ENCODE measurements around the gene GAD1.

GAD1 gene

DNA sequence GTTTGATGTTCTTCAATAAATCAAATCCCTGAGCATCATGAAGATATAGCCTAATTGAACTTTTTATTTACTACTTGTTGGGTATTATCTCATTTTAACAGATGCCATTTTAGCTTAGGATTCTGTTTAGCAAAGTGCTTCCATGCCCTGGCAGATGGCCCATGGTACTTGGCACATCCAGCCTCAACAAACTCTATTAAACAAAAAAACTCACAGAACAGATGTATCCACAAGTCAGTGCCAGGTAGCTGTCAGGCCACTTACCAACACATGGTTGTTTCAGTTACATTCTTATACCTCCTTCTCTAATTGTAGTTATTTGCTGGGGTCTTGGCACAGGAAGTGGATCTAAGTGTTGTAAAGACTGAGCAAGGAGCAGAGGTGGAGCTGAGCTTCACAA is 29.6 kb downstream of the GAD1 start:
- no peak for DNase-seq

DNA sequence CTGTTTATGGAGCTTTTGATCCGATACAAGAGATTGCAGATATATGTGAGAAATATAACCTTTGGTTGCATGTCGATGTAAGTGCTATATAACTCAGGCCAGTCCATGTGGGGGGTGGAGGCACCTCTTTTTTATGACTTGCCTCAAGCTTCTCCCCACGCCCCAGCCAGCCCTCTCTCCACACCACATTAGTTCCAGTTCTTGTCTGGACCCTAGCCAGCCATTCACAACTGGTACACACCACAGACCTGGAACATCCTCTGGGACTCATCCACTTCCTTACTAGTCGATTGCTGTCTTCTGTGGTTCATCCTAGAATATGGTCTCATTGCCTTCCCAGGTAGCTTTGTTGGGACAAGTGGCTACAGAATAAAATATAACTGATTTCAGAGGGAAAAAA is 31.0 kb downstream of the GAD1 start:
- no peak for DNase-seq

DNA sequence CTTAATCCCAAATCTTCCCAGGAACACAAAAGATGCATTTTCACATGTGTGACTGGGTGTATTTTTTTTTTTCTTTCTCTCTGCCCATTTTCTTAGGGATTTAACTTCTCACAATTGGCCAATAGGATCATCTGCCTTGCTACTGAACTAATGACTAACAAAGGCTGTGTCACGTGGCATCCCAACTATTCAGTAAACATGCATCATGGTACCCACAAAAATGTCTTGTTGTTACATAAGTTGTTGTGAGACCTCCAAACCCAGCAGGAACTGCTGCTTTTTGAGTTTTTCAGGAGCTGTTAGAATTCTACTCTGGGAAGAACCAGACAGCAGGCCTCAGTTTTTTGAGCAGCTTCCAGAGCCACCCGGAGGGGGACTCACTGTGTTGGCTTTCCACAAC is 31.9 kb downstream of the GAD1 start:
- no peak for DNase-seq

DNA sequence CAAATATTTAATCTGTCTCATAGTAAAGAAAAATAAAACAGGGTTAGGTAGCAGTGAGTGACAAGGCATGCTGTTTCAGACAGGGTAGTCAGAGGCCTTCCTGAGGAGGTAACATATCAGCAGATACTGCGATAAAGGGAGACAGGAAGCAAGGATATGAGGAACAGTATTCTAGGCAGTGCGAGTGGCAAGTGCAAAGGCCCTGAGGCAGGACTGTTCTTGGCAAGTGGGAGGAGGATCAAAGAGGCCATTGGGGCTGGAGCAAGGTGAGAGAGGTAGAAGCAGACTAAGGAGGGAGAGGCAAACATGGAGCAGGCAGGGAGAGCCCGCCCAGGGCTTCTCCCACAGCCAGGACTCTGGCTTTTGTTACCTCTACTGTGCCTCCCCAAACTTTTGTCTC is 33.6 kb downstream of the GAD1 start:
- no peak for DNase-seq

- DNase-seq: no peak
Observed at GRCh38 chr2:170851635-170852034, 34.9 kb downstream of the GAD1 start.

GRCh38 chr2:170856066-170856465 is 39.4 kb downstream of the GAD1 start:
- DNase-seq: no peak

GRCh38 chr2:170862286-170862902 is 45.7 kb downstream of the GAD1 start:
- DNase-seq: no peak

DNA sequence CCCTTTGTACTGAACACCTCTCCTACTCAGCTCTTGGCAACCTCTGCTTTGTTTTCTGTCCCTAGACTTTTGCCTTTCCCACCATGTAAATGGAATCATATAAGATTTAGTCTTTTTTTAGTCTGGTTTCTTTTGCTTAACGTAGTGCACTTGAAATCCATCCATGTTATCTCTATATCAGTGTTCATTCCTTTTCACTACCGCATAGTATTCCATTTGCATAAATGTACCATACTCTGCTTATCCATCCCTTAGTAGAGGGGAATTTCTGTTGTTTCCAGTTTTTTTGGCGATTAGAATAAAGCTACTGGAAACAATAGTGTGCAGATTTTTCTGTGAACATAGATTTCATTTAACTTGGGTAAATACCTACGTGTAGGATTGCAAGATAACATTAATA is 46.4 kb downstream of the GAD1 start:
- DNase-seq: no peak

- no peak for DNase-seq
Observed at GRCh38 chr2:170869036-170869435, 52.3 kb downstream of the GAD1 start.

DNA sequence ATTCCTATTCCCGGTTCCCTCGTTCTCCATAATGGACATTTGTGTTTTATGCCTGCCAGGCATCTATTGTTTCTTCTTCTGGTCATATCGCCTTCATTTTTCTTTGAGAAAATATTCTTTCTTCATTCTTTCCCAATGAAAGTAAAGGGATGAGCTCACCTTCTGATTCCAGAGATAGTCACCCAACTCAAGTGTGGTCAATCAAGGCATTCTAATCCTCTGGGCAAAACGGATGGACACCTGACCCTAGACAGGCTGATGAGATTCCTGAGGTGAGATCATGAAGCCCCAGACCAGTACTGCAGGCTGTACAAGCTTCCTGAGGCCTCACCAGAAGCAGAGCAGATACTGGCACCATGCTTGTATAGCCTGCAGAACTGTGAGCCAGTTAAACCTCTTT is 52.8 kb downstream of the GAD1 start:
- no peak for DNase-seq

GRCh38 chr2:170873035-170873692 is 56.5 kb downstream of the GAD1 start:
- DNase-seq: peak; percentile 69

DNA sequence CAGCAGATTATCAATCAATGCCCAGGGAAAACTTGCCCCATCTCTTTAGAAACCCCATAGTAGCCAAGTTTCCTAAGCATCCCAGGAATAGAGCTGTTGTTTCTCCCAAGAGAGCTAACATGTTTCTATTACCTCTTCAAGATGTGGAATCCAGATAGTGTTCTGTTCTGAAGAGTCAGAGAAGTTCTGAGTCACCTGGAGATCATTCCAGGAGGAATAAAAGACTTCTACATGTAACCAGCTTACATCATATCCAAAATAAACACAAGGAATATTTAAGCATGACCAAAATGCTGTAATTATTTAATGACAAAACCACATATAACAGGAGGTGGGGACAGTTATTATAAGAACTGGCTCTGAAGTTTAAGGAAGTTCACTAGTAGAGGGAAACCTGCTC is 61.4 kb downstream of the GAD1 start:
- DNase-seq: no peak

DNA sequence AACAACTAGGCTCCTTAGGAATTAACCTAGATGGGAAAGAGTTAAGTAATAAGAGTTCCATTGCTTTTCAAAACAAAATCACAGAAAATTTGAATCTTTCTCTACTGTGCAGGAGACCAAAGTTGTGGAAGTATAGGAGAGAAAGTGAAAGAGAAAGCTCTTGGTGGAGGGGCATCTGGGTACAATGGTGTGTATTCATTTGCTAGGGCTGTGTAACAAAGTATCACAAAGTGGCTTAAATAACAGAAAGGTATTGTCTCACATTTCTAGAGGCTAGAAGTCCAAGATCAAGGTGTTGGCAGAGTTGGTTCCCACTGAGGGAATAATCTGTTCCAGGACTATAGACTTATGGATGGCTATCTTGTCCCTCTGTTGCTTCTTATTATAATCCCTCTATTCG is 61.8 kb downstream of the GAD1 start:
- peak; percentile 4 for DNase-seq

GRCh38 chr2:170881840-170882239 is 65.2 kb downstream of the GAD1 start:
- DNase-seq: no peak

- DNase-seq: no peak
Observed at GRCh38 chr2:170882758-170883157, 66.1 kb downstream of the GAD1 start.

DNA sequence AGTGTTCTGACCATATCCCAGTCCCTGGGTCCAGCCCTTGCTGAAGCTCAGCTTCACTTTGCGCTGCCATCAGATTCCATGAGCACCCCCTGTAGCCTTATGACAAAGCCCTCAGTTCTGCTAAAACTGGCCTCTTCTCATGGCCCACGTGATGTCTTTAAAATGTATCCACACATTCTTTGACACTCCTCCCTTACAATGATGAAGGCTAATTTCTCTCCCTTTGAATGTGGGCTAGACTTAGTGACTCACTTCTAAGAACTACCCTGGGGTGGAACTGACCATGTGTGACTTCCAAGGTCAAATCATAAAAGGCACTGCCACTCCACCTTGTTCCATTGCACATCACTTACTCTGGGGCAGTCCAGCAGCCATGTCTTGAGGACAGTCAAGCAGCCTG is 67.0 kb downstream of the GAD1 start:
- DNase-seq: no peak

DNA sequence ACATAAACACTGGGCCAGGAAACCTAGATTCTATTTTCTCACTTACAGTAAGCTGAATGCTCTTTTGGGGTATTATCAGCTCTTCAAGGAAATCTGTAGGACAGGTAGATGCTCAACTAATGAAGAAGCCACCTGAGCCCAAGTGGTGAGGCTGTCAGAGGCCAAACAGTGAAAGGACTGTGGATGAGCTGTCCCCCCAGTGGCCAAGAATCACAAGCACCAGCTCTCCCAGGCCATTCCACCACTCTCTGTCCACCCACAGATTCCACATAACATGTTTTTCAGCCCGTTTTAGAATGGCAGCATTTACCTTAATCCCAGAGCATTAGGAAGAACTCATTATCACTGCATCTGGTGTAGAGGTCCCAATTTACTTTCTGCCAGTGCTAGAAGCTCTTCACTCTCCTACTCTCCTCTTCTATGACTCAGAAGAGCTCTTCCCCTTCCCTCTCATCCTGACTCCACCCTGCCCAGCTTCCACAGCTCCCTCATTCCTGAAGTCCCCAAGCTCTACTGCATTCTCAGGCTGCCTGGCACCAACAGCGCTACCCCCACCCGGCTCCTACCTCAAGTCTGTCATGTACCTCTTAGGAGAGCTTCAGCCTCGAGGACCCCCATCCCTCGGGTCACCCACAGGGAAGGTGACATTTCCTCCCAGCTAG is 68.6 kb downstream of the GAD1 start:
- DNase-seq: no peak

GRCh38 chr2:170886386-170886785 is 69.7 kb downstream of the GAD1 start:
- DNase-seq: no peak

DNA sequence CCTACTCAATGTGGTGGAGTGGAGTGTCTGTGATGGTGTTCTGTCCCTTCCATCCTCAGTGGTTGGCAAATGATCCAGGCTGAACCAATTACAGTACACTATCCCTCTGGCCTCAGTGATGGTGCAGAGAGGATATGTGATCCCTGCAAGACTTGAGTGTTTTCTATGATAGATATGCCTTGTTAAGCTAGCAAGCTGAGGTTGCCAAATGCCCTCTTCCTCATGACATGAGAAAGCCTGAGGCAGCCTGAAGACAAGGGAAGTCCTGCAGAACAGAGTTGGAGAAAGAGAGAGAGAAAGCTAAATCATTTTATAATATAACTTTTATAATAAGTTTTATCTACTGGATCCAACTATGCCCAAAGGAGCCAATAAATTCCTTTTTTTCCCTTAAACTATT is 70.8 kb downstream of the GAD1 start:
- DNase-seq: no peak

GRCh38 chr2:170887896-170888295 is 71.2 kb downstream of the GAD1 start:
- no peak for DNase-seq

- DNase-seq: no peak
Observed at GRCh38 chr2:170891893-170892292, 75.2 kb downstream of the GAD1 start.

DNA sequence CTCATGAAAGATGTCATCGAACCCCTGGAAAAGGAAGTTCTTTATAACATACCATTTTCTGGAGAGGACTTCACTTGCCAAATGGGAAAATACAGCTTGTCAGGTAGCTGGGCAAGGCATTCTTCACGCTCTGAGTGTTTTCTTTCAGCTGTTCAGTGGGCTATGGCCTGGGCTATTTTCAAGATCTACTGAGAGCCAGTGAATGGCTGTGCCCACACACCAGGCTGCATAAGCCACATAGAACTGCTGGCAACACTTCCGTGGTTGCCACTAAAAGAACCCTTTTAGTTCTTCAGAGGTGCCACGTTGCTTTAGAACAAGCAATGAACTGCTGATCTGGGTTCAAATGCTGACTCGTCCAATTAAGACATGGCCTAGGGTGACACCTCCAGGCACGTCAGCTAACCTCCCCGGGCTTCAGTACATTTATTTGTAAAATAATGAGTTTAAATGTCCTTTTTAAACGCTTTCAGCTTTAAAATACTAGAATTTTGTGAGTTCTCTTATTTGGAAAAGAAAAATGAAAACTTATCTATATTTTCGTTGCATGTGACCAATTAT is 75.8 kb downstream of the GAD1 start:
- no peak for DNase-seq

GRCh38 chr2:170895023-170895757 is 78.5 kb downstream of the GAD1 start:
- no peak for DNase-seq

DNA sequence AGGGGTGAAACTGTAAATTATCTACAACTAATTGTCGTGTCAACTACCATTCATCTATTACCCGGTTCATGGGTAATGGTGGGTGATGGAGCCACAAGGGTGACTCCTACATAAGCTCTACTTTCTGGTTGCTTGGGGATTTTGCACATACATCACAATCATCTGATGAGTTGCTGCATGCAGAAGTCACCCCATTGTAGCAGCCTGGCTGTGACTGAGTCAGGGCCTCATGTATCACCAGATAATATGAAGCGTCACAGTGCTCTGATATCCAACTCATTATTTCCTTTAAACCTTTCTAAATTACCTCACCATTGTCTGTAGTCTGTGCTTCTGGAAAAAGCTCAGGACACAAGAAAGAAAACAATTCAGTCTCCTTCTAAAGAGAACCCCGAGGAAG is 79.9 kb downstream of the GAD1 start:
- DNase-seq: no peak
